Measurements from ENCODE around the gene MPDZ. TPM values are rescaled to one million over a fixed set of nuclear protein-coding genes. Genes with fewer than 3 reads are reported as not detected.

The MPDZ gene
- total RNA-seq, 1 donor from 2014 or later = 31.3 TPM

- Histone ChIP-seq H3K27ac (no peak overlapping the region), H3K27me3 (ENCODE audit: low read depth) (no peaks in the 10 kb centered on the region), H3K36me3 (no peaks in the 10 kb centered on the region), H3K9me3 (no peaks in the 10 kb centered on the region), H3K4me1 (peaks cover 15% of the 10 kb centered on the region), H3K4me3 (no peak overlapping the region)
- intact Hi-C loops (cut with DNase I) = no loop called here
- ATAC-seq = no peak
- TF ChIP-seq CTCF (IDR thresholded peaks at IDR 0.05) = no peak
- no peak for DNase-seq
Observed at GRCh38 chr9:13263511-13263910, 16.0 kb downstream of the MPDZ start.

GRCh38 chr9:13252852-13253251 lies 26.6 kb downstream of the MPDZ start:
- H3K4me3 ChIP-seq = no peak overlapping the region
- H3K36me3 ChIP-seq = no peaks in the 10 kb centered on the region
- no peaks in the 10 kb centered on the region for H3K27me3 ChIP-seq (ENCODE audit: low read depth)
- no peak for TF ChIP-seq CTCF (IDR thresholded peaks at IDR 0.05)
- intact Hi-C loops (cut with DNase I) = no loop called here
- H3K27ac ChIP-seq = no peak overlapping the region
- ATAC-seq = no peak
- H3K4me1 ChIP-seq = no peaks in the 10 kb centered on the region
- no peaks in the 10 kb centered on the region for H3K9me3 ChIP-seq
- DNase-seq = no peak

GRCh38 chr9:13244181-13244580 lies 35.3 kb downstream of the MPDZ start:
- H3K9me3 ChIP-seq = no peaks in the 10 kb centered on the region
- no peak for TF ChIP-seq CTCF (IDR thresholded peaks at IDR 0.05)
- no peaks in the 10 kb centered on the region for H3K27me3 ChIP-seq (ENCODE audit: low read depth)
- H3K4me1 ChIP-seq = no peaks in the 10 kb centered on the region
- DNase-seq (no peak), ATAC-seq (no peak)
- intact Hi-C loops (cut with DNase I) = no loop called here
- no peak overlapping the region for H3K27ac ChIP-seq
- H3K4me3 ChIP-seq = no peak overlapping the region
- H3K36me3 ChIP-seq = peaks cover 4% of the 10 kb centered on the region

- no peak for TF ChIP-seq CTCF (IDR thresholded peaks at IDR 0.05)
- ATAC-seq = no peak
- no peaks in the 10 kb centered on the region for H3K27me3 ChIP-seq (ENCODE audit: low read depth)
- no peaks in the 10 kb centered on the region for H3K36me3 ChIP-seq
- no peaks in the 10 kb centered on the region for H3K9me3 ChIP-seq
- no peak overlapping the region for H3K27ac ChIP-seq
- DNase-seq = no peak
- intact Hi-C loops (cut with DNase I) = no loop called here
- no peaks in the 10 kb centered on the region for H3K4me1 ChIP-seq
- H3K4me3 ChIP-seq = no peak overlapping the region
Observed at GRCh38 chr9:13241283-13241682, 38.2 kb downstream of the MPDZ start.

- ATAC-seq = no peak
- Histone ChIP-seq H3K27ac (no peak overlapping the region), H3K27me3 (ENCODE audit: low read depth) (no peaks in the 10 kb centered on the region), H3K4me1 (no peaks in the 10 kb centered on the region), H3K4me3 (no peak overlapping the region), H3K36me3 (no peaks in the 10 kb centered on the region), H3K9me3 (no peaks in the 10 kb centered on the region)
- no peak for TF ChIP-seq CTCF (IDR thresholded peaks at IDR 0.05)
- intact Hi-C loops (cut with DNase I) = no loop called here
- no peak for DNase-seq
Observed at GRCh38 chr9:13239660-13240059, 39.8 kb downstream of the MPDZ start.

GRCh38 chr9:13239208-13239607 lies 40.3 kb downstream of the MPDZ start:
- DNase-seq = no peak
- no peak overlapping the region for H3K4me3 ChIP-seq
- no peaks in the 10 kb centered on the region for H3K36me3 ChIP-seq
- H3K27ac ChIP-seq = no peak overlapping the region
- intact Hi-C loops (cut with DNase I) = no loop called here
- TF ChIP-seq CTCF (IDR thresholded peaks at IDR 0.05) = no peak
- H3K4me1 ChIP-seq = no peaks in the 10 kb centered on the region
- no peaks in the 10 kb centered on the region for H3K27me3 ChIP-seq (ENCODE audit: low read depth)
- ATAC-seq = no peak
- H3K9me3 ChIP-seq = no peaks in the 10 kb centered on the region
